CD8-positive, alpha-beta memory T cell (primary cell): ENCODE data around the gene DMRTB1. TPM values are rescaled to one million over a fixed set of nuclear protein-coding genes. Genes with fewer than 3 reads are reported as not detected.

Experiments used
- CTCF ChIA-PET: fragments of 350-600 bp; sonication (Branson Sonifier 250); formaldehyde crosslinking; loops from one replicate; lab custom pipeline; 2021; ENCODE audit warnings: antibody characterized with exemption; lab: Charles Lee
- POLR2A ChIA-PET: fragments of 350-600 bp; sonication (Branson Sonifier 250); formaldehyde crosslinking; loops from one replicate; lab custom pipeline; 2021; ENCODE audit warnings: antibody characterized with exemption; lab: Charles Lee
- DNase-seq, 5 donors: peaks; one replicate each; pipeline versions ENCODE4 v3.0.0 to v3.0.0-alpha.2; 2020 to 2022; ENCODE audit warnings: mixed read lengths in 1 of 5
- H3K27ac ChIP-seq: one replicate; pipeline ENCODE4 v1.7.0; 2013; ENCODE audit warnings: low read depth, mild to moderate bottlenecking, low read length, moderate library complexity
- H3K27me3 ChIP-seq: 2 replicates; pipeline ENCODE4 v1.7.0; 2013; ENCODE audit warnings: low read length, mild to moderate bottlenecking; ENCODE audit not compliant: insufficient read depth, poor library complexity, severe bottlenecking
- H3K36me3 ChIP-seq: 2 replicates; pipeline ENCODE4 v1.7.0; 2013; ENCODE audit warnings: mild to moderate bottlenecking, low read length, moderate library complexity; ENCODE audit not compliant: insufficient read depth
- H3K4me1 ChIP-seq: 2 replicates; pipeline ENCODE4 v1.7.0; 2013; ENCODE audit warnings: mild to moderate bottlenecking, low read length, moderate library complexity; ENCODE audit not compliant: insufficient read depth
- H3K4me3 ChIP-seq: 2 replicates; pipeline ENCODE4 v1.7.0; 2013; ENCODE audit warnings: mild to moderate bottlenecking, low read length
- H3K9me3 ChIP-seq: 2 replicates; pipeline ENCODE4 v1.7.0; 2013; ENCODE audit warnings: mild to moderate bottlenecking, low read length
- H3K27ac Mint-ChIP-seq, 8 donors: one replicate each; pipeline ENCODE4 v1.8.0; 2020 to 2021; ENCODE audit warnings: mixed read lengths in 8 of 8, mild to moderate bottlenecking in 6 of 8, inconsistent platforms in 3 of 8, moderate library complexity in 3 of 8
- H3K27me3 Mint-ChIP-seq, 2 donors: one replicate each; pipeline ENCODE4 v1.8.0; 2020 to 2021; ENCODE audit warnings: mixed read lengths in 2 of 2, mild to moderate bottlenecking in 1 of 2, moderate library complexity in 1 of 2
- H3K36me3 Mint-ChIP-seq, 3 donors: one replicate each; pipeline ENCODE4 v1.8.0; 2020 to 2021; ENCODE audit warnings: mixed read lengths in 3 of 3, inconsistent platforms in 1 of 3, mild to moderate bottlenecking in 1 of 3
- H3K4me1 Mint-ChIP-seq, 3 donors: one replicate each; pipeline ENCODE4 v1.8.0; 2020 to 2021; ENCODE audit warnings: mixed read lengths in 3 of 3, inconsistent platforms in 1 of 3, mild to moderate bottlenecking in 1 of 3
- H3K4me3 Mint-ChIP-seq, 7 donors: one replicate each; pipeline ENCODE4 v1.8.0; 2020 to 2021; ENCODE audit warnings: mixed read lengths in 7 of 7, mild to moderate bottlenecking in 6 of 7, moderate library complexity in 4 of 7, inconsistent platforms in 2 of 7
- H3K9me3 Mint-ChIP-seq, 5 donors: one replicate each; pipeline ENCODE4 v1.8.0; 2020 to 2022; ENCODE audit warnings: mixed read lengths in 5 of 5, mild to moderate bottlenecking in 3 of 5, moderate library complexity in 2 of 5, inconsistent platforms in 1 of 5
- polyA plus RNA-seq: library from polyadenylated mRNA; unstranded; fragments of 300-500 nt; fragmentation: Illumina TruSeq; gene quantifications from one replicate; pipeline ENCODE4 v1.2.3, GENCODE V29; 2021
- total RNA-seq, 2 experiments: library from RNA; stranded (reverse); gene quantifications; one replicate each; pipeline ENCODE4 v1.2.3, GENCODE V29; 2021

The DMRTB1 gene
- total and polyA plus RNA-seq, 3 experiments from 2014 or later = not detected

DNA sequence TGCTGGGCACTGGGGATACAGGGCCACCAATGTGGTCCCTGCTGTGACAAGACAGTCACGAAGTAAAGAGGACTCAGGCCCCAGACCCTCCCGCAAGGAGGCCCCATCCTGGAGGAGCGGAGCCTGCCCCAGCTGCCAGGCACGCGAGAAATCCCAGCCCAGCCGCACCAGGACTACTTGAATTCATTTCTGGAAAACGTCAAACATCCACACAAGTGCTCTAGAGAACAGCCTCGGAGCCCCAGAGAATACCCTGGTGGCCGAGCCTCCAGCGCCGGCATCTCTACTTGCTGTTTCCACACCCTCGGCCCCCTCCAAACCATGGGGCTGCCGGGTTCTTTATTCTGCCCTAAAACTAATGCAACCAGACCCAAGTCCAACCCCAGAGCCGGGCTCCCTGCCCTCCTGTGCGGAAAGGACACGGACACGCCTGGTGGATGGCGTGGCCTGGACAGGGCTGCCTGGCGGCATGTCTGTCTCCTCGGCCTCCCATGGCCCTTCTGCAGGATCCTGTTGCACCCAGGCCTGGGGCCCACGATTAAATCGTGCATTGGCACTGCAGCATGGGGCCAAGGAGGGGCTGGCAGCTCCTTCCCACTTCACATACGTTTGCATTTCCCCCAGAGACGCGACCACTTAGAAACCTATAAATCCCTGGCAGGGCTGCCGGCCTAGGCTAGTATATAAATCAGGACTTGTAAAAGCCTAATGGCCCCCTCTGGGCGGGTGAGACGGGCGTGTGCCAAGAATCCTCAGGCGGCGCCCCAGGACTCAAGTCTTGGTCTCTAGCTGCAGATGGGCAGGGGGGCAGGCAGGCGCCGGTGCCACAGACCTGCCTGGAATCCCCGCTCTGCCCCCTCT is 41.2 kb downstream of the DMRTB1 start:
- POLR2A ChIA-PET = no interaction called here
- H3K9me3 ChIP-seq = no peaks in the 10 kb centered on the region
- DNase-seq = no peak
- H3K9me3 Mint-ChIP-seq = no peaks in the 10 kb centered on the region
- no peaks in the 10 kb centered on the region for H3K36me3 Mint-ChIP-seq
- H3K4me3 Mint-ChIP-seq = no peak overlapping the region
- CTCF ChIA-PET = no interaction called here
- no peaks in the 10 kb centered on the region for H3K36me3 ChIP-seq
- no peak overlapping the region for H3K27ac Mint-ChIP-seq
- no peak overlapping the region for H3K27ac ChIP-seq
- H3K27me3 Mint-ChIP-seq = peaks cover 2 to 4% of the 10 kb centered on the region in 2 donors
- no peak overlapping the region for H3K4me3 ChIP-seq
- H3K4me1 Mint-ChIP-seq = peaks cover 9 to 13% (median 11%) of the 10 kb centered on the region in 3 donors
- H3K4me1 ChIP-seq = peaks cover 6% of the 10 kb centered on the region
- no peaks in the 10 kb centered on the region for H3K27me3 ChIP-seq

DNA sequence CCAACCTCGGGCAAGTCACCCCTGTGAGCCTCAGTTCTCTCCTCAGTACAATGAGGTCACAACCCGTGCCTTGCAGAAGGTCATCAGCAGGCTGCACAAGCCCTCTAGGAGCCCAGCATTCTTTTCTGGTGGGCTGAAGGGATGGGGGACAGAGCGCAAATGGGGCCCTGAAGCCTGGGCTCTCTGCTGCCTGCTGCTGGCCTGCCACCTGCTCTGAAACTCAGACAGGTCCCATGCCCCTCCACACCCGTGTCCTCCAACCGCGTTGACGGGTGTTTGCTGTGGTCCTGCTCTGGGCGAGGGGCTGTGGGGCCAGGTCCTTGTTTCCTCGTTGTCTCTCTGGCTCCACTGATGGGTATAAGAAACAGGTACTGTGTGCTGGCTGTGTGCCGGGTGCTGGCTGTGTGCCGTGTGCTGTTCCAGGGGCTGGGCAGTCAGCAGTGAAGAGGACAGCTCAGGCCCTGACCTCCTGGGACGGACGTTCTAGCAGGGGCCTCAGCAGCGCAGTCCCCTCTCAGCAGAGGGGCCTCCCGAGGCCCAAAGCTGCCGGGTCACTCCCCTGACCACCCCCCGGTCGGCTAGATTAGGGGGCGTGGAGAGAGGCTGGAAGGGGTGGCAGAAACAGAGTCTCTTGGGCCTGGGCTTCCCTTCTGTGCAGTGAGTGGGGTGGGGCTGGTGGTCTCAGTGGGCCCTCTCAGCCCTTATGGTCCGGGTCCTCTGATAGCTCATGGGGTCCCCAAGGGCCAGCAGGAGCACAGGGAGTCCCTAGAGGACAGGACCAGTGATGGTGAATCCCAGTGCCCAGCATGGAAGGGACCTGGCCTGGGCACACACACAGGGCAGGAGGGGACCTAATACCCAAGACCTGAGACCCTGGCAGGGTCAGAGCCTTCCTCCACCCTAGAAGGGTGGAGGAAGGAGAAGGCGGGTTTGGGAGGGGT is 42.1 kb downstream of the DMRTB1 start:
- Histone ChIP-seq H3K4me3 (no peak overlapping the region), H3K27ac (no peak overlapping the region), H3K27me3 (no peaks in the 10 kb centered on the region), H3K36me3 (no peaks in the 10 kb centered on the region), H3K4me1 (peaks cover 6% of the 10 kb centered on the region), H3K9me3 (no peaks in the 10 kb centered on the region)
- no peak for DNase-seq
- H3K36me3 Mint-ChIP-seq = no peaks in the 10 kb centered on the region
- no peaks in the 10 kb centered on the region for H3K9me3 Mint-ChIP-seq
- ChIA-PET CTCF (no interaction called here), POLR2A (no interaction called here)
- peak overlapping the region in 1 of 7 donors; percentile 36 for H3K4me3 Mint-ChIP-seq
- peaks cover 2 to 4% of the 10 kb centered on the region in 2 donors for H3K27me3 Mint-ChIP-seq
- no peak overlapping the region for H3K27ac Mint-ChIP-seq
- peaks cover 9 to 13% (median 11%) of the 10 kb centered on the region in 3 donors for H3K4me1 Mint-ChIP-seq

DNA sequence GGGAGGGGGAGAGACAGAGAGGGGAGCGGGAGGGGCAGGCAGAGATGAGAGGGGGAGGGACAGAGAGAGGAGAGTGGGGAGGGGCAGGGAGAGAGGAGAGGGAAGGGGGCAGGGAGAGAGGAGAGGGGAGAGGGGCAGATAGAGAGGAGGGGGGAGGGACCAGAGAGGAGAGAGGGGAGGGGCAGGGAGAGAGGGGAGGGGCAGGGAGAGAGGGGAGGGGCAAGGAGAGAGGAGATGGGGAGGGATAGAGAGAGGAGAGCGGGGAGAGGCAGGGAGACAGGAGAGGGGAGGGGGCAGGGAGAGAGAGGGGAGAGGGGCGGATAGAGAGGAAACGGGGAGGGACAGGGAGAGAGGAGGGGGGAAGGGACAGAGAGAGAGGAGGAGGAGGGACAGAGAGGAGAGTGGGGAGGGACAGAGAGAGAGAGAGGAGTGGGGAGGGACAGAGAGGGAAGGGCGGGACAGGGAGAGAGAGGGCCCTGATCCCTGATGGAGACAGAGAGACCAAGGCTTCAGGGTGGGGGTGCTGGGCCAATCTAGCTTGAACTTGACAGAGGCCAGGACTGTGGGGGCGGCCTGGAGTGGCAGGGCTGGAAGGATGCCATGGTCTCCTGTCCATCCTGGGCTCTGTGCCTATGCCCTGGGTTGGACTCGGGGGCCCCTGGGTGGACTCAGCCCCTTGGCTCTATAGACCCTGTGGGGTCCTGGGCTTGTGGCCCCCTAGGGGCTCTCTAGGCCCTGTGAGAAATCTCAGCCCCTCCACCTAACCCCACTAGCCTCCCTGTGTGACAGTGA is 43.6 kb downstream of the DMRTB1 start:
- Histone ChIP-seq H3K36me3 (no peaks in the 10 kb centered on the region), H3K27me3 (no peaks in the 10 kb centered on the region), H3K4me1 (peaks cover 6% of the 10 kb centered on the region), H3K9me3 (no peaks in the 10 kb centered on the region), H3K27ac (no peak overlapping the region), H3K4me3 (no peak overlapping the region)
- POLR2A ChIA-PET = no interaction called here
- peaks cover 9 to 13% (median 11%) of the 10 kb centered on the region in 3 donors for H3K4me1 Mint-ChIP-seq
- CTCF ChIA-PET = no interaction called here
- no peak for DNase-seq
- no peaks in the 10 kb centered on the region for H3K9me3 Mint-ChIP-seq
- H3K36me3 Mint-ChIP-seq = no peaks in the 10 kb centered on the region
- H3K27ac Mint-ChIP-seq = peak overlapping the region in 1 of 8 donors; percentile 77
- peaks cover 2% of the 10 kb centered on the region in 2 donors for H3K27me3 Mint-ChIP-seq
- H3K4me3 Mint-ChIP-seq = no peak overlapping the region

DNA sequence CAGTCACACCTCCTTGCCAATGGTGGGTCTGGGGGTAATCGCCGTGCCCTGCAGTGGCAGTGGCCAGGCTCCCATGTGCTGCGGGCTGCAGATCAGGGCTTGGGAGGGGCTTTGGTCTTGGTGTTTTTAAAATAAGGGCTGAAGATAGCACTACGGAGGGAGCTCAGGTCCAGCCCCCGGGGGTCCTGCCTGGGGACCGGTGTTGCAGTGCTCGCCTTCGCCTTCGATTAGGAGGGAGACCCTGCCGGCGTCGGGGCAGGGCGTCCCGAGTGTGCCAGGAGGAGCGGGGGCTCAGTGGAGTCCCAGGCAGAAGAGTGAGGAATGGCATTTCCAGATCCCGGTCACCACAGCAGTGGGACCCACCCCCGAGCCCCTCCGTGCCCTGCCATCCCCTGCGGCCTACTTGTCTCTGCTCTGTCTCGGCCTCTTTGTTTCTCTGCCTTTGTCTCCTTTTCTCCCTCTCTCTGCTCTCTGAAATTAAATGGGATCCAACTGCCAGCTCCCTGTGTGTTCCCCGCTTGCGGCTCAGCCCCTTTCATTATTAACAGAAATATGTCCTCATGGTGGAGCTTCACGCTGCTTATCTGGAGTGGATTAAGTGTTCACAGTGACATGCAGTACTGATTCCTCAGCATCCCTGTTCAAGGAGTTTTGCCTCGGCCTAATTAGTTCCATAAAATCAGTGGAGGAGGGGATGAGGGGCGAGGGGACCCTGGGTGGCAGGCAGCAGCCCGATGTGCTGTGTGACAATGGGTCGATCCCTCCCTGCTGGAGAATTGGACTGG is 44.4 kb downstream of the DMRTB1 start:
- Mint-ChIP-seq H3K36me3 (no peaks in the 10 kb centered on the region), H3K9me3 (no peaks in the 10 kb centered on the region), H3K27ac (peak overlapping the region in 1 of 8 donors; percentile 55), H3K4me3 (no peak overlapping the region), H3K27me3 (peaks cover 2% of the 10 kb centered on the region in 2 donors), H3K4me1 (peaks cover 7 to 10% (median 8%) of the 10 kb centered on the region in 3 donors)
- no peak for DNase-seq
- no peaks in the 10 kb centered on the region for H3K9me3 ChIP-seq
- ChIA-PET POLR2A (no interaction called here), CTCF (no interaction called here)
- no peak overlapping the region for H3K27ac ChIP-seq
- H3K4me1 ChIP-seq = peaks cover 6% of the 10 kb centered on the region
- no peaks in the 10 kb centered on the region for H3K36me3 ChIP-seq
- no peak overlapping the region for H3K4me3 ChIP-seq
- no peaks in the 10 kb centered on the region for H3K27me3 ChIP-seq

DNA sequence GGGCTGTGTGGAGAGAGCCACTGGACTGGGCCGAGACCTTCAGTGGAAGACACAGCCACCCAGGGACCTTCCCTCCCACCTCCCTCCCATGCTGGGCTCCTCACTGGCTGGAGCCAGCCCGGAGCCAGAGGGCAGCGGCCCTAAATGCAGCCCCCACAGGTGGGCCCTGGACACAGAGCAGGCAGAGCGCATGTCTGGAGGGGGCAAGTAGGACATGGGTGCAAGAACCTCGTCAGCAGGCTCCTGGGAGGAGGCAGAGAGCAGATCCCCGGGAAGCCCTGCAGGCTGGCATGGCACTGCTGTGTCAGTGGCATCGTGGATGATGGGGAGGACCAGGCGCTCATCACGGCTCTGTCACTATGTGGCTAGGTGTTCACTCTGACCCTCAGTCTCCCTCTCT is 45.7 kb downstream of the DMRTB1 start:
- DNase-seq = no peak
- Mint-ChIP-seq H3K36me3 (no peaks in the 10 kb centered on the region), H3K4me3 (no peak overlapping the region), H3K27me3 (peaks cover 0 to 2% of the 10 kb centered on the region in 2 donors), H3K9me3 (no peaks in the 10 kb centered on the region), H3K27ac (no peak overlapping the region), H3K4me1 (no peaks in the 10 kb centered on the region)
- H3K4me3 ChIP-seq = no peak overlapping the region
- ChIA-PET CTCF (no interaction called here), POLR2A (no interaction called here)
- H3K36me3 ChIP-seq = no peaks in the 10 kb centered on the region
- H3K4me1 ChIP-seq = no peaks in the 10 kb centered on the region
- H3K9me3 ChIP-seq = no peaks in the 10 kb centered on the region
- H3K27ac ChIP-seq = no peak overlapping the region
- no peaks in the 10 kb centered on the region for H3K27me3 ChIP-seq

DNA sequence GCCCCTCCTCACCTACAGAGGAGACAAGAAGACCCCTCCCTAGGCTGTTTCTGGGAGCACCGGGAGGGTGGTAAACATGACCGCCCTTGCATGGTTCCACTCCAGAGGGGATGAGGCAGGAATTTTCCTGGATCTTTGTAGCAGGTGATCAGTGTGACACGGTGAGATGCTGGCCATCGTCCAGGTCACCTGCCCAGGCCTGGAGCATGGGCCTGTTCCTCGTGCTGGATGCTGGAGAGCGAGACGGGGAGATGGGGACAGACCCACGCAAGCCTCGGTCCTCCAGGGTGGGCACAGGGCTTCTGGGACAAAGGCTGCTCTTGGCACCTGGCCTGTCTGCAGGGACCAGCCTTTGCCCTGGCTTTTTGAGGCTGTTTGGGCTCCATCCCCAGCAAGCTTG is 46.2 kb downstream of the DMRTB1 start:
- no peak overlapping the region for H3K4me3 Mint-ChIP-seq
- Histone ChIP-seq H3K4me3 (no peak overlapping the region), H3K36me3 (no peaks in the 10 kb centered on the region), H3K4me1 (no peaks in the 10 kb centered on the region), H3K27me3 (no peaks in the 10 kb centered on the region), H3K27ac (no peak overlapping the region), H3K9me3 (no peaks in the 10 kb centered on the region)
- ChIA-PET POLR2A (no interaction called here), CTCF (no interaction called here)
- H3K27ac Mint-ChIP-seq = no peak overlapping the region
- H3K4me1 Mint-ChIP-seq = no peaks in the 10 kb centered on the region
- no peak for DNase-seq
- H3K9me3 Mint-ChIP-seq = no peaks in the 10 kb centered on the region
- no peaks in the 10 kb centered on the region for H3K36me3 Mint-ChIP-seq
- peaks cover 0 to 2% of the 10 kb centered on the region in 2 donors for H3K27me3 Mint-ChIP-seq

DNA sequence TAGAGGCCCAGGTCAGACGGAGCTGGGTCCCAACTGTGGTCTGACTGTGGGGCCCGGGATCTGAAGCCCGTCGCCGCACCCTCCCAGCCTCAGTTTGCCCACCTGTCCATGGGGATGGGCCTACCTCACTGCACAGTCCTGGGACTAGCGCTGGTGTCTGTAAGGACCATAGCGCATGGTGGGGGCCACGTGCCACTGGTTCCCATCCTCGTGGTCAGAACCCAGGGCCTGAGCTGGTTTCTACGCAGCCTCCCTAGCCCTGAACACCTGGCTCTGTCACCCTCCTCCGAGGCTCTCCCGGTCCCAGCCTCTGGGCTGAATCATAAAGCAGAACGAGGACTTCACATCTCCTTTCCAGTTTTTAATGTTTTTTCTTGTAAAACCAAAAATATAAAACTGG is 46.7 kb downstream of the DMRTB1 start:
- CTCF ChIA-PET = no interaction called here
- H3K9me3 ChIP-seq = no peaks in the 10 kb centered on the region
- no peak for DNase-seq
- H3K36me3 Mint-ChIP-seq = no peaks in the 10 kb centered on the region
- H3K4me1 Mint-ChIP-seq = no peaks in the 10 kb centered on the region
- H3K4me1 ChIP-seq = no peaks in the 10 kb centered on the region
- H3K27me3 ChIP-seq = no peaks in the 10 kb centered on the region
- H3K36me3 ChIP-seq = no peaks in the 10 kb centered on the region
- H3K27ac ChIP-seq = no peak overlapping the region
- H3K9me3 Mint-ChIP-seq = no peaks in the 10 kb centered on the region
- no peak overlapping the region for H3K4me3 ChIP-seq
- peaks cover 0 to 2% of the 10 kb centered on the region in 2 donors for H3K27me3 Mint-ChIP-seq
- H3K27ac Mint-ChIP-seq = no peak overlapping the region
- H3K4me3 Mint-ChIP-seq = no peak overlapping the region
- POLR2A ChIA-PET = no interaction called here
